IPS DF 6.9 (cell line): ENCODE data around the gene TENM4.

Source experiments
- DNase-seq: peaks from one replicate; pipeline ENCODE4 v3.0.0-alpha.2; 2013; ENCODE audit warnings: low read depth, low spot score
- H3K27ac ChIP-seq: one replicate; pipeline ENCODE4 v1.5.1; 2013; ENCODE audit warnings: low read length, control low read depth
- H3K27me3 ChIP-seq: 2 replicates; pipeline ENCODE4 v1.6.1; 2013; ENCODE audit warnings: mild to moderate bottlenecking, low read length; ENCODE audit not compliant: control insufficient read depth, insufficient read depth
- H3K36me3 ChIP-seq: 2 replicates; pipeline ENCODE4 v1.6.1; 2013; ENCODE audit warnings: low read length; ENCODE audit not compliant: control insufficient read depth, insufficient read depth
- H3K4me1 ChIP-seq: 2 replicates; pipeline ENCODE4 v1.6.1; 2013; ENCODE audit warnings: low read length; ENCODE audit not compliant: control insufficient read depth, insufficient read depth
- H3K4me3 ChIP-seq: 2 replicates; pipeline ENCODE4 v1.5.1; 2013; ENCODE audit warnings: mild to moderate bottlenecking, low read length
- H3K9me3 ChIP-seq: 2 replicates; pipeline ENCODE4 v1.6.1; 2013; ENCODE audit warnings: low read length, inconsistent platforms; ENCODE audit not compliant: control insufficient read depth, insufficient read depth
- WGBS: extraction: QIAGEN DNeasy Blood & Tissue Kit; methylation state at CpG from one replicate; pipeline ENCODE4 v1.1.7; 2013; ENCODE audit warnings: mixed read lengths, missing lambda C conversion rate; ENCODE audit not compliant: insufficient read length, insufficient coverage; 5-methylcytosine and 5-hydroxymethylcytosine counted together

The TENM4 gene

DNA sequence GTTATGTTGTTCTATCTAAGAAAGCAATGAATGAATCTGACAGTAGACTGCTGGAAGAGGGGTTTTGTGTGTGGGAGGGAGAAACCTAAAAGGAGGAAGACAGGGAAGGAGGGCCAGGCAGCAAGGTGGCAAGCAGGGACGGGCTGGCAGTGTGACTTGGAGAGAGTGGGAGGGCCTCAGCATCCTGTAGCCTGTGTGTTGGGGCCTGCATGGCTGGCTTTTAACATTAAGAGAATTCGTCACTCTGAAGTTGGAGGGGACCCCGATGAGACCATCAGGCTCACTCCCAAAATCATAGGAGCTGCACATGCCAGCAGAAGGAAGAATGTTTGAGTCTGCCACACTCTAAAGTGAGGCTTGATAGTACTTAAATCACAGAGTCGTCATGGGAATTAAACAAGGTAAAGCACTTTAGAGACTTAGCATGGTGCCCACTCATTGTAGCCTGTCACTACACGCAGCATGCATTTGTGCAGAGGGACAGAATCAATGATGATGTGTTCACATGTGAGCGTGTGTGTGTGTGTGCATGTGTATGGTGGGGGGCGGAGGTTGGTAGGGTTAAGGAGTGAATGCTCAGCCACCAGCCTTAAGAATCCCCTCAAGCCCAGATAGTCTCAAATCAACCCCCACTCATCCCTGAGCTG lies 199.5 kb downstream of the TENM4 start:
- no peaks in the 10 kb centered on the region for H3K4me1 ChIP-seq
- no CpG with 5 or more reads among the region's 7 CpGs for WGBS

DNA sequence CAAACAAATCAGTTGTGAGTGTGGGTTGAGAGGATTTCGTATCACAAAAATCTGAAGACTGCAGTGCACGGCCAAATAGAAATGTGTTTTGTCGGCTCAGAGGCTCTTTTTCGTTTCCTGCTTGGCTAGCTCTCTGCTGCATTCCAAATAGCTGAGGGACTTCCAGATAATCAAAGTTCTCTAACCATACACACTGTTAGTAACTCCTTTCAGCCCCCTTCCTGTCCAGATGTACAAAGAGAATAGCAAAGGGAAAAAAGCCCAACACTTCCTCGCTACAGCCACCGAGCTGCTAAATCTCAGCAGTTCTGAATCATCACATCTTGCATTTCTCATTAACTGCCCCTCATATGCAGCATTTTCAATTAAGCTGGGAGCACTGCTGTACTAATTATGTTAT lies 203.1 kb downstream of the TENM4 start:
- Histone ChIP-seq H3K9me3 (no peaks in the 10 kb centered on the region), H3K4me3 (no peak overlapping the region), H3K36me3 (no peaks in the 10 kb centered on the region), H3K27me3 (no peaks in the 10 kb centered on the region), H3K4me1 (no peaks in the 10 kb centered on the region), H3K27ac (no peak overlapping the region)
- WGBS, result no CpG with 5 or more reads among the region's 6 CpGs
- no peak for DNase-seq

More for the DNA sequence above, 199.5 kb downstream of the TENM4 start:
- Histone ChIP-seq H3K27me3 (no peaks in the 10 kb centered on the region), H3K27ac (no peak overlapping the region), H3K4me3 (no peak overlapping the region), H3K9me3 (no peaks in the 10 kb centered on the region), H3K36me3 (no peaks in the 10 kb centered on the region)
- DNase-seq, result no peak

DNA sequence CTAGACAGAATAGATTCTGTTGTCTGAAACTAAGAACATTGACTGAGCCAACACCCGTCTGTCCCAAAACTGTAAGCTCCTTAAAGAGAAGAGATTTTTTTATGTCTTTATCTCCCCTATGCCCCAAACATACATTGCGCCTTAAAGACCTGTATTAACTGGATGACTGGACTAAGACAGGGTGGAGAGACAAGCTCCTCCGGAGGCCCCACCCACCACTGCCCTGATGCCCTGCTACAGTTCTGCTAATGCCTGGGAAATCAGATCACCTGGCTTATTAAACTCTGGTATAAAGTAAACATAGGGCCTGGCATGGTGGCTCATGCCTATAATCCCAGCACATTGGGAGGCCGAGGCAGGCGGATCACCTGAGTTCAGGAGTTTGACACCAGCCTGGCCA lies 203.7 kb downstream of the TENM4 start:
- Histone ChIP-seq H3K27ac (no peak overlapping the region), H3K27me3 (no peaks in the 10 kb centered on the region), H3K36me3 (no peaks in the 10 kb centered on the region), H3K4me3 (no peak overlapping the region), H3K4me1 (no peaks in the 10 kb centered on the region), H3K9me3 (no peaks in the 10 kb centered on the region)
- WGBS, result no CpG with 5 or more reads among the region's 5 CpGs
- DNase-seq, result no peak

DNA sequence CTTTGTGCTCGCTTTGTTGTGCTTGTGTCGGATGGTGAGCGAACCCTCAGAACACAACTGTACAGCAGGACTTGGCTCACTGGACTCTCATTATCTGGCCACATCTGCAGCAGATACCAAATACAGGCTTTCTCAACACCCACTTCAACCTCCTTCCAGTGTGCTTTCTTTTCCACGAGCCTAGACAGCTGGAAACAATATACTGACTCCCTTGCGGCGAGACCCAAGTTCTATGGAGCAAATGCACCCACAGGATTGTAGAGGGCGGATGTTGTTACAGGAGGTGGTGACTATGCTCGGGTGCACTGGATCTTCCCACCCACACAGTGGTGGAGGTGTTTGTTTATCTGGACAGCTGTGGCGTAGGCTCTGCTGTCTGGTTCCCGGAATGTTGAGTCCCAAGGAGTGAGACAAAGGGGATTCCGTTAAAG lies 204.3 kb downstream of the TENM4 start:
- Histone ChIP-seq H3K27me3 (no peaks in the 10 kb centered on the region), H3K4me1 (no peaks in the 10 kb centered on the region), H3K36me3 (no peaks in the 10 kb centered on the region), H3K4me3 (no peak overlapping the region), H3K27ac (no peak overlapping the region), H3K9me3 (no peaks in the 10 kb centered on the region)
- DNase-seq, result no peak
- no CpG with 5 or more reads among the region's 11 CpGs for WGBS

DNA sequence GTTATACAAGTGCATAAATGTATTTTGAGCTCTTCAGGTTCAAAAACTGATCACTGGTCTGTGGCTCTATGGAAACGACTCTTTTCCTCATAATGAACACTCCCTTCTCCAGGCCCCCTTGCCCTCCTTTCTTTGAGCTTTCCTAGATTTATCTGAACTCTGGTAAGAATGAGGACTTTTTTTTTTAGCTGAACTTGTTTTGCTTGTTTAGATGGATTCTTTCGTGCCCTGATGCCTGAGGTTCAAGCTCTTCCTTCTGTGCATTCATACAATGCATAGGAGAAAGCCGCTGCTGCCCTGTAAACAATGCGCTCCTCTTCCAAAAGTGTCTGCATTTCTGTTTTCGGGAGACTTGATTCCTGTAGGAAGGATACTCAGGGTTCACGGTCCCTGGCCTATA lies 205.1 kb downstream of the TENM4 start:
- Histone ChIP-seq H3K9me3 (no peaks in the 10 kb centered on the region), H3K4me1 (no peaks in the 10 kb centered on the region), H3K27ac (no peak overlapping the region), H3K36me3 (no peaks in the 10 kb centered on the region), H3K4me3 (no peak overlapping the region), H3K27me3 (no peaks in the 10 kb centered on the region)
- no CpG with 5 or more reads among the region's 6 CpGs for WGBS
- no peak for DNase-seq

DNA sequence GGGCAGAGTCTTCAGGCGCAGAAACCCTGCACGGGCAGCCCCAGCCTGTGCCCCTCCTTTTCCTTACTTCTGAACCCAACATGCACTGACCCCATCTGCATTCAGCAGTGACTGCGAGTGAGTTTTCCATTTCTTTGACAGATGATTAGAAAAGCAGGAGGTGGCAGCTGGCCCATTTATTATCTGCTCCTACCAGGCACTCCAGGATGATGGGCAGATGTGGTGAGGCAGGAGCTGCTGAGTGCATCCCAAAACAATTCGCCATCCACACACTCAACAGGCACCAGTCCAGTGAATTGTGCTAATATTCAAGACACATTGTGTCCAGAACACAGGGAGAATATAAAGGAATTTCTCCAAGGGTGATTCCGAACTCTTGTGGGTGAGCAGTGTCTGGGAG lies 208.5 kb downstream of the TENM4 start:
- no CpG with 5 or more reads among the region's 5 CpGs for WGBS
- Histone ChIP-seq H3K9me3 (no peaks in the 10 kb centered on the region), H3K4me3 (no peak overlapping the region), H3K4me1 (no peaks in the 10 kb centered on the region), H3K27me3 (no peaks in the 10 kb centered on the region), H3K36me3 (no peaks in the 10 kb centered on the region), H3K27ac (no peak overlapping the region)
- DNase-seq, result no peak

DNA sequence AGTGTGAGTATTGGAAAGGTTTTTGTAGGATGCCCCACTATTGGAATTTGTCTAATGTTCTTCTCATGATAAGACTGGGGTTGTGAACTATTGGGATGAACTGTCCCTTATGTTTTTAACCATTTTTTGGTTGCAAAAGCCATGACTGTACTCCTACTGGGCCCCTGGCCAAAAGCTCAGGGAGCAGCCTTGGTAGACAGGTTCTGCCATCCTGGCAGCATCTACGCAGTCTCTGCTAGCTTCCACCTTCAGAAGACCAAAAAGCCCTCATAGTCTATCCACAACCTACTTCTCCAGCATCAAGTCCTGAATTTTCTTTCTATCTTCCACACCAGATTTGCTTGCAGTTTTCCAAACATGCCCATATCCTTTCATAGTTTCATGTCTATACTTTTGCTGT lies 211.8 kb downstream of the TENM4 start:
- Histone ChIP-seq H3K27ac (no peak overlapping the region), H3K4me3 (no peak overlapping the region), H3K27me3 (no peaks in the 10 kb centered on the region), H3K4me1 (no peaks in the 10 kb centered on the region), H3K9me3 (no peaks in the 10 kb centered on the region), H3K36me3 (no peaks in the 10 kb centered on the region)
- no peak for DNase-seq
- WGBS, result no CpG with 5 or more reads among the region's 1 CpG

DNA sequence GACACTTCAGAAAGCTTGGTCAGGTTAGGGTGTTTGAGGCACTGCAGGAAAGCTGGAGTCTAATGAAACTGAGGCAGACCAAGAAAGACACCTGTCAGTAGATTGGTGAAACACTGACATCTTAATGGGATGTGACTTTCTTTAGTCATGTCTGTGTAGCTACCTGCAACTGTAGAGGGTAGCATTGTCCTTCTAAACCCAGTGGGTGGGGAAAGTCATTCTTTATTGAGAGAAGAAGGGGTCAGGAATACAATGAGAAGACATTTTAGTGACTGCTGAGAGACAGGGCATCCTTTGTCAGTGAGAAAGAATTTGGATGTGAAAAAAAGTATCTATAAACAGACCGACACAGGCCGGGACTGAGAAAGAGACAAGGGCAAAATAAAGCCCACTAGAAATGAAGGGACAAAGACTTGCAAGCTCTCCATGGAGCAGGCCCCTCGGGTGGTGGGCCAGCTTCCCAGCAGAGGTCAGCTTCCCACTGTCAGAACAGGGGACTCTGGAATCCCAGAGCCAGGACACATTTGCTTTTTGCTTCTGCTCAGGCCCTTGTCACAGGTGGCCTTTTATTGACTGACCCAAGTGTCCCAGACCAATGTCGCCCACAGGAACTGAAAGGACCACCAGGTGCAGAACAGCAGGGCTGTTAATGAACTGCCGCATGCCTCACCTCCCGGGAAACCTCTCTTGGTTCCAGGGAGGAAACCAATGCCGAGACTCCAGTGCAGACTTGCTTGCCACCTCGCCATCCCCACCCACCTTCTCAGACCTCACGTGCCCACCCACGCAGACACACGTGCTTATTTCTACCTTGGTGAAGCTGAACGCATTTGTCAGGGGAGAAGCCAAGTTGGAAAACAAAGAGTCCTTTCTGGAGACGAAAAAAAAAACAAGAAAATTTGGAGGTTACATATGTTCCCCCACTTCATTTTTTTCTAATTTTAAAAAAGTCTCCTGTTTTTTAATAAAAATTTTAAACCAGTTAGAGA lies 212.8 kb downstream of the TENM4 start:
- H3K27ac ChIP-seq, result no peak overlapping the region
- no CpG with 5 or more reads among the region's 13 CpGs for WGBS

DNA sequence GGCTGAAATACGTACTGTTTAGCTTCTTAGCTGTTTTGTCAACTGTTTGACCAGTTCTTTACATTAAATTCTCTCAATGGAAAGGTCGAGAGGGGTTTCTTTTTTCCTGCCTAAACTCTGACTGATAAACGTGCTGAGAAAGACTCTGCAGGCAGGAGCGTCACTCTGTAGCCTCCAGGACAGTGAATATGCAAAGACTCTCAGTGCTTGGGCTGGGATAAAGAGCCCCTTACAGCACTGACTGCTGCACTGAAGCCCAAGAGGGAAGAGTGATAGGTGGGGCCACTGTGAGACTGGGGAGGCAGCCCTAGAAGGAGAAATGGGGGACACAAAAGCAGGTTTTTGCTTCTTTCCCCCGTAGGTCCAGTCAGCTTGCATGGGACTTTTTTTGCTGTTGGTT lies 213.5 kb downstream of the TENM4 start:
- Histone ChIP-seq H3K4me3 (no peak overlapping the region), H3K27ac (no peak overlapping the region), H3K27me3 (no peaks in the 10 kb centered on the region), H3K36me3 (no peaks in the 10 kb centered on the region), H3K9me3 (no peaks in the 10 kb centered on the region), H3K4me1 (no peaks in the 10 kb centered on the region)
- WGBS, result no CpG with 5 or more reads among the region's 5 CpGs
- no peak for DNase-seq

More for the DNA sequence above, 212.8 kb downstream of the TENM4 start:
- Histone ChIP-seq H3K27me3 (no peaks in the 10 kb centered on the region), H3K4me3 (no peak overlapping the region), H3K9me3 (no peaks in the 10 kb centered on the region), H3K36me3 (no peaks in the 10 kb centered on the region), H3K4me1 (no peaks in the 10 kb centered on the region)
- DNase-seq, result no peak

DNA sequence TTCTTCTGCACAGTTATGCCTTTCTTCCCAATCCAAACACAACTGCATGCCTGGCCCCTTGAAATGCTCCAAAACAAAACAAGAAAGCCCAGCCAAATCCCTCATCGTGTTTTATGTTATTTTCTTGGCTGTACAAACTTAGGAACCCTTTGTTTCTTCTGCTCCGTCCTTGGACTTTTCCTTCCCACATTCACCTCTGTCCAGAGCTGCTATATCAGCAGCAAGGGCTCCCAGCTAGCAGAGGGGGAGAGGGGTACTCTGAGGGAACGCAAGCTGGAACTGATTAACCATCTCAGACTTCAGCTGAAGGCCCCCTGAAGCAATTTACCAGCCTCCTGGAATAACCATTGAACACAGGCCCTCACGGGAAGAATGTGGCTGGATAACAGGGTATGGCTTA lies 214.7 kb downstream of the TENM4 start:
- no peaks in the 10 kb centered on the region for H3K4me1 ChIP-seq
- H3K9me3 ChIP-seq, result no peaks in the 10 kb centered on the region
- no peak overlapping the region for H3K27ac ChIP-seq
- no peaks in the 10 kb centered on the region for H3K36me3 ChIP-seq
- DNase-seq, result no peak
- H3K27me3 ChIP-seq, result no peaks in the 10 kb centered on the region
- H3K4me3 ChIP-seq, result no peak overlapping the region
- no CpG with 5 or more reads among the region's 4 CpGs for WGBS
